Epithelial cell of proximal tubule (primary cell): Measurements from ENCODE around the gene P2RY12. TPM values are rescaled to one million over a fixed set of nuclear protein-coding genes. Genes with fewer than 3 reads are reported as not detected.

Source experiments
- DNase-seq: peaks from one replicate; pipeline ENCODE4 v3.0.0-alpha.2; 2011; ENCODE audit warnings: low read depth
- H3K4me3 ChIP-seq: 2 replicates; pipeline ENCODE4 v1.5.1; 2011; ENCODE audit warnings: low read depth, mild to moderate bottlenecking, low read length
- CTCF ChIP-seq: conservative IDR thresholded peaks from 2 replicates; pipeline ENCODE4 v1.5.1; 2012; ENCODE audit warnings: low read depth, mild to moderate bottlenecking, low read length
- total RNA-seq: library from RNA; depleted of rRNA; stranded (reverse); fragments of >200 nt; gene quantifications from 2 replicates; pipeline ENCODE4 v1.2.3, GENCODE V29; 2015

The P2RY12 gene
- total RNA-seq, 1 donor from 2014 or later: not detected

- DNase-seq: no peak
- no peak overlapping the region for H3K4me3 ChIP-seq
- TF ChIP-seq CTCF: peak; percentile 55
These were observed 41.2 kb upstream of the P2RY12 start for GRCh38 chr3:151425627-151426340.

DNA sequence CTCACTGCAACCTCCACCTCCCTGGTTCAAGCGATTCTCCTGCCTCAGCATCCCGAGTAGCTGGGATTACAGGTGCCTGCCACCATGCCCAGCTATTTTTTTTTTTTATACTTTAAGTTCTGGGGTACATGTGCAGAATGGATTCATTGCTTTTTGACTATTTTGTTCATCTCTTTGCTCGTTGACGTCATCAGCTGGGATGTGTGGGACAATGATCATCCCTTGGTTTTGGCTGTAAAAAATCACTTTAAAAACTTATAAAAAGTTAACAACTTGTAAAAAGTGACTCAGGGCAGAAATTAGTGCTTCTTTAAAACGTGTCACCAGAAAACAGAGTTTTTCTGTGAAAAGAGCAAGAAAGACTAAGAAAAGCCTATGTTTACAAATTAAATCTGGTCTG, 38.5 kb upstream of the P2RY12 start:
- no peak overlapping the region for H3K4me3 ChIP-seq
- DNase-seq: no peak
- no peak for TF ChIP-seq CTCF

GRCh38 chr3:151421938-151422337, 37.4 kb upstream of the P2RY12 start:
- DNase-seq: no peak
- TF ChIP-seq CTCF: peak; percentile 11
- H3K4me3 ChIP-seq: no peak overlapping the region

DNA sequence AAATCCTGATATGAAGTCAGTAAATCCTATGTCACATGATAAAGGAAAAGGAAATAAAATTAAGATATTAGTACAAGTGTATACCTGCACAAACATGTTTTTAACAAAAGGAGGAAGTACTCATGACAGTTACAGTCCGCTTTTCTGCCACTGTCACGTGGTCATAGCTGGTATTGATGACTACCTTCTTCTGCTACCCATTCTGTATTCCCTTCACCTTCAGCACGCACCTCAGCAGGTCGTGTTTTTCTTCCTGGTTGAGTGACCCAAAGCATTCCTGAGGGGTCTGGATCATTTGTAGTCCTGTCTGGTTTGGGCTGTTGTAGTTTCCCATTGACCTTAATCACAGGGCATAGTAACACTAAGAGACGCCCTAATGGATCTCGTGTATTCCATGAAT, 35.3 kb upstream of the P2RY12 start:
- no peak overlapping the region for H3K4me3 ChIP-seq
- DNase-seq: no peak
- no peak for TF ChIP-seq CTCF

GRCh38 chr3:151415289-151415688, 30.7 kb upstream of the P2RY12 start:
- H3K4me3 ChIP-seq: no peak overlapping the region
- DNase-seq: no peak
- TF ChIP-seq CTCF: no peak

DNA sequence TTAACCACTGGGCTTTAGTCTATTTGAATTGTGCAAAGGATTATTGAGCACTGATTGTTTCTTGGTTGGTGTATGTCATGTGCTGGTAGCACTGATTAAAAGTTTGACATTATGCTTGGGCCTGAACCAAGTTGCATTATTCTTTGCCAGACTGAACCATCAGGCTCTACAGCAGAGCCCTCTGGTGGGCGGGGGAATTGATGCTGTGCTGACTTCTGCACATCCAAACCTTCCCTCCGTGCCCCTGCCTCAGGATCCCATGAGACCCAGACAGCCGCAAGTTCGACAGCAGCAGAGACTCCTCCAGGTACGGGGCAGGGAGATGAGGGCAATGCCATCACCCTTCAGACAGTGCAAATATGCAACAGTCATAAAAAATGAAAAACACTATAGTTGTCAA, 28.4 kb upstream of the P2RY12 start:
- DNase-seq: no peak
- H3K4me3 ChIP-seq: no peak overlapping the region
- TF ChIP-seq CTCF: peak; percentile 13

- no peak for TF ChIP-seq CTCF
- no peak for DNase-seq
- no peak overlapping the region for H3K4me3 ChIP-seq
These were observed 26.5 kb upstream of the P2RY12 start for GRCh38 chr3:151410891-151411559.
